Natural killer cell (primary cell): ENCODE data around the gene EXD3. TPM values are rescaled to one million over a fixed set of nuclear protein-coding genes. Genes with fewer than 3 reads are reported as not detected.
A peak's percentile ranks its signal among the peaks of the same experiment; 100 is the strongest.

ENCODE experiments used
- ATAC-seq, 3 donors: fragments of 150-1000 bp in 2 of 3; fragments of 200-7000 bp in 1 of 3; cut with Tn5 transposase; 1 replicate in 1 of 3; 2 replicates in 2 of 3; pipeline ENCODE4 v1.10.0; 2021; ENCODE audit warnings: mild to moderate bottlenecking in 2 of 3, moderate library complexity in 2 of 3
- DNase-seq, 2 donors: peaks; one replicate each; pipeline versions ENCODE4 v3.0.0 to v3.0.0-alpha.2; 2013 to 2021; ENCODE audit warnings: mixed read lengths in 1 of 2
- H3K27ac ChIP-seq: one replicate; pipeline ENCODE4 v1.5.1; 2013; ENCODE audit warnings: mild to moderate bottlenecking, low read length
- H3K27me3 ChIP-seq: one replicate; pipeline ENCODE4 v1.6.1; 2013; ENCODE audit warnings: low read length; ENCODE audit not compliant: control insufficient read depth, insufficient read depth
- H3K36me3 ChIP-seq: one replicate; pipeline ENCODE4 v1.6.1; 2013; ENCODE audit warnings: low read length; ENCODE audit not compliant: control insufficient read depth, insufficient read depth
- H3K4me1 ChIP-seq: one replicate; pipeline ENCODE4 v1.6.1; 2013; ENCODE audit warnings: low read length; ENCODE audit not compliant: control insufficient read depth, insufficient read depth
- H3K4me3 ChIP-seq: one replicate; pipeline ENCODE4 v1.5.1; 2013; ENCODE audit warnings: low read length
- H3K9me3 ChIP-seq: one replicate; pipeline ENCODE4 v1.6.1; 2013; ENCODE audit warnings: low read length; ENCODE audit not compliant: control insufficient read depth, insufficient read depth
- H3K27ac Mint-ChIP-seq, 2 donors: one replicate each; pipeline ENCODE4 v1.8.0; 2022; ENCODE audit warnings: mild to moderate bottlenecking in 2 of 2, mixed read lengths in 2 of 2, moderate library complexity in 1 of 2
- H3K27me3 Mint-ChIP-seq, 2 donors: one replicate each; pipeline ENCODE4 v1.8.0; 2022; ENCODE audit warnings: low read depth in 2 of 2, mixed read lengths in 2 of 2
- H3K36me3 Mint-ChIP-seq: one replicate; pipeline ENCODE4 v1.8.0; 2022; ENCODE audit warnings: mixed read lengths
- H3K4me1 Mint-ChIP-seq, 2 donors: one replicate each; pipeline ENCODE4 v1.8.0; 2022; ENCODE audit warnings: mixed read lengths in 2 of 2
- H3K4me3 Mint-ChIP-seq: one replicate; pipeline ENCODE4 v1.8.0; 2022; ENCODE audit warnings: mild to moderate bottlenecking, moderate library complexity, mixed read lengths
- H3K9me3 Mint-ChIP-seq, 2 donors: one replicate each; pipeline ENCODE4 v1.8.0; 2022; ENCODE audit warnings: mixed read lengths in 2 of 2
- WGBS: methylation state at CpG from one replicate; pipeline ENCODE4 v1.1.7; 2013; ENCODE audit warnings: missing lambda C conversion rate; ENCODE audit not compliant: insufficient coverage; 5-methylcytosine and 5-hydroxymethylcytosine counted together
- intact Hi-C: fragments of 100-400 bp; cut with micrococcal nuclease; formaldehyde crosslinking; loops from one replicate; pipeline ENCODE4 v1.14.2; 2022
- total RNA-seq, 4 donors: library from RNA; stranded (reverse); fragments of 120-200 nt in 1 of 4; gene quantifications; one replicate each; pipeline versions ENCODE4 v1.2.3 to v1.2.4, GENCODE V29; 2013 to 2022
- TF ChIP-seq, protein P1 (sequence below): fragments of 200-600 bp; IDR thresholded peaks from one replicate; pipeline ENCODE4 v1.8.0; 2022; ENCODE audit warnings: antibody characterized with exemption

Gene EXD3
- total RNA-seq, 3 donors from 2014 or later (not counting 1 experiment from before 2014, with no cell fraction given), result 28.0 to 35.3 (median 29.6) TPM

GRCh38 chr9:137464291-137464999 is 41.5 kb upstream of the EXD3 start:
- DNase-seq, result no peak
- no peaks in the 10 kb centered on the region for H3K27me3 ChIP-seq

DNA sequence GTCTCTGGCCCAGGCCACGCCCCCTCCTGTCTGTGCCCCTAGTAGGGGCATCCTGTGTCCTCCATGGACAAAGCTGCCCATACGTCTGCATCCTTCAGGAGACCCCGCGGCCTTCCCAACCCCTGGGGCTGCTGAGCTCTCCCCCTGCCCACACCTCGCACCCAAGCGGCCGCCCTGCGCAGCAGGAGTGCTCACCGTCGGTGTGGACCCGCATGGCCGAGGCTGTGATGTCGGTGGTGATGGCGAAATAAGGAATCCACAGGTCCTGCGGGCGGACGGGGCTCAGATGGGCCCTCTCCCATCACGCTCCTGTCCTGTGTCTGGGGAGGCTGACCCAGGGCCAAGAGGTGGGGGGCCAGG is 40.9 kb upstream of the EXD3 start:
- TF ChIP-seq, protein P1, sequence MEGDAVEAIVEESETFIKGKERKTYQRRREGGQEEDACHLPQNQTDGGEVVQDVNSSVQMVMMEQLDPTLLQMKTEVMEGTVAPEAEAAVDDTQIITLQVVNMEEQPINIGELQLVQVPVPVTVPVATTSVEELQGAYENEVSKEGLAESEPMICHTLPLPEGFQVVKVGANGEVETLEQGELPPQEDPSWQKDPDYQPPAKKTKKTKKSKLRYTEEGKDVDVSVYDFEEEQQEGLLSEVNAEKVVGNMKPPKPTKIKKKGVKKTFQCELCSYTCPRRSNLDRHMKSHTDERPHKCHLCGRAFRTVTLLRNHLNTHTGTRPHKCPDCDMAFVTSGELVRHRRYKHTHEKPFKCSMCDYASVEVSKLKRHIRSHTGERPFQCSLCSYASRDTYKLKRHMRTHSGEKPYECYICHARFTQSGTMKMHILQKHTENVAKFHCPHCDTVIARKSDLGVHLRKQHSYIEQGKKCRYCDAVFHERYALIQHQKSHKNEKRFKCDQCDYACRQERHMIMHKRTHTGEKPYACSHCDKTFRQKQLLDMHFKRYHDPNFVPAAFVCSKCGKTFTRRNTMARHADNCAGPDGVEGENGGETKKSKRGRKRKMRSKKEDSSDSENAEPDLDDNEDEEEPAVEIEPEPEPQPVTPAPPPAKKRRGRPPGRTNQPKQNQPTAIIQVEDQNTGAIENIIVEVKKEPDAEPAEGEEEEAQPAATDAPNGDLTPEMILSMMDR, result no peak
- no peak overlapping the region for H3K4me3 ChIP-seq
- no peak overlapping the region for H3K4me3 Mint-ChIP-seq
- H3K27ac ChIP-seq, result no peak overlapping the region
- H3K4me1 ChIP-seq, result peaks cover 39% of the 10 kb centered on the region
- no peaks in the 10 kb centered on the region for H3K9me3 Mint-ChIP-seq
- intact Hi-C loops, result loop anchor here (5.0 kb wide), 1 partner anchor 42 kb away; the partner anchor contains the start of genes EXD3 and NOXA1
- 98% methylated on average over 18 of the region's 18 CpGs for WGBS
- ATAC-seq (no peak), DNase-seq (no peak)
- H3K27me3 Mint-ChIP-seq, result no peaks in the 10 kb centered on the region
- no peaks in the 10 kb centered on the region for H3K27me3 ChIP-seq
- H3K4me1 Mint-ChIP-seq, result peaks cover 0 to 35% of the 10 kb centered on the region in 2 donors
- no peaks in the 10 kb centered on the region for H3K36me3 ChIP-seq
- no peaks in the 10 kb centered on the region for H3K36me3 Mint-ChIP-seq
- H3K9me3 ChIP-seq, result no peaks in the 10 kb centered on the region
- H3K27ac Mint-ChIP-seq, result no peak overlapping the region

More at GRCh38 chr9:137464291-137464999, 41.5 kb upstream of the EXD3 start:
- H3K4me1 ChIP-seq, result peaks cover 37% of the 10 kb centered on the region
- Mint-ChIP-seq H3K36me3 (no peaks in the 10 kb centered on the region), H3K4me1 (peaks cover 0 to 33% of the 10 kb centered on the region in 2 donors), H3K27ac (no peak overlapping the region), H3K4me3 (no peak overlapping the region), H3K27me3 (no peaks in the 10 kb centered on the region), H3K9me3 (no peaks in the 10 kb centered on the region)
- TF ChIP-seq, protein P1, result no peak
- no peak overlapping the region for H3K4me3 ChIP-seq
- intact Hi-C loops, result loop anchor here (5.0 kb wide), 1 partner anchor 42 kb away; the partner anchor contains the start of genes EXD3 and NOXA1
- 98% methylated on average over 28 of the region's 28 CpGs for WGBS
- no peak overlapping the region for H3K27ac ChIP-seq
- no peak for ATAC-seq
- H3K9me3 ChIP-seq, result no peaks in the 10 kb centered on the region
- no peaks in the 10 kb centered on the region for H3K36me3 ChIP-seq

GRCh38 chr9:137462986-137463930 is 40.3 kb upstream of the EXD3 start:
- Mint-ChIP-seq H3K4me1 (peaks cover 0 to 35% of the 10 kb centered on the region in 2 donors), H3K27ac (peak overlapping the region; percentile 29 to 87), H3K9me3 (no peaks in the 10 kb centered on the region), H3K4me3 (no peak overlapping the region), H3K27me3 (no peaks in the 10 kb centered on the region), H3K36me3 (no peaks in the 10 kb centered on the region)
- DNase-seq, result no peak
- H3K27ac ChIP-seq, result no peak overlapping the region
- H3K4me1 ChIP-seq, result peaks cover 43% of the 10 kb centered on the region
- no peaks in the 10 kb centered on the region for H3K9me3 ChIP-seq
- no peak for ATAC-seq
- H3K36me3 ChIP-seq, result no peaks in the 10 kb centered on the region
- no peak overlapping the region for H3K4me3 ChIP-seq
- intact Hi-C loops, result loop anchor here (5.0 kb wide), 1 partner anchor 41 kb away; the partner anchor contains the start of genes EXD3 and NOXA1
- TF ChIP-seq, protein P1, result no peak
- 94% methylated on average over 30 of the region's 30 CpGs for WGBS
- no peaks in the 10 kb centered on the region for H3K27me3 ChIP-seq
